ENCODE measurements around the gene MAP4K4. TPM values are rescaled to one million over a fixed set of nuclear protein-coding genes. Genes with fewer than 3 reads are reported as not detected.

MAP4K4 gene
- total RNA-seq, 2 experiments from 2014 or later: 67.2 to 181 TPM

GRCh38 chr2:101753720-101754490 is 56.4 kb downstream of the MAP4K4 start:
- no peak overlapping the region for H3K4me3 ChIP-seq (ENCODE audit: low read depth, low read length, poor library complexity, severe bottlenecking)
- H3K36me3 ChIP-seq (ENCODE audit: insufficient read depth, low read length): no peaks in the 10 kb centered on the region; the same call in 1 of the 2 replicates
- H4K20me1 ChIP-seq (ENCODE audit: insufficient read depth, low read length): peaks cover 35% of the 10 kb centered on the region
- POLR2A ChIA-PET: interaction anchor here (0.6 to 3.5 kb wide), 6 partner anchors 8 to 44 kb away, joined by 3 to 19 read pairs (median 6); no protein-coding TSS in a partner anchor
- H3K9me3 ChIP-seq (ENCODE audit: low read length): no peaks in the 10 kb centered on the region
- H3K79me2 ChIP-seq (ENCODE audit: insufficient read depth, low read depth, low read length): peaks cover 83% of the 10 kb centered on the region
- CTCF ChIA-PET (ENCODE audit: unreplicated experiment): no interaction called here
- H3K4me2 ChIP-seq (ENCODE audit: low read length): peak overlapping the region; percentile 76
- no peak overlapping the region for H2AFZ ChIP-seq (ENCODE audit: low read length)
- no peak for DNase-seq (ENCODE audit: low spot score)
- peak overlapping the region; percentile 91 for H3K27ac ChIP-seq (ENCODE audit: low read depth, low read length, poor library complexity, severe bottlenecking)
- peaks cover 79% of the 10 kb centered on the region for H3K4me1 ChIP-seq (ENCODE audit: insufficient read depth, low read length, poor library complexity, severe bottlenecking)
- intact Hi-C loops (cut with micrococcal nuclease; ENCODE audit: unreplicated experiment): loop anchor here (2.0 kb wide), 1 partner anchor 55 kb away; no protein-coding TSS in a partner anchor
- no peaks in the 10 kb centered on the region for H3K9me2 ChIP-seq (ENCODE audit: insufficient read depth, low read length)
- TF ChIP-seq CTCF (conservative IDR thresholded peaks at IDR 0.05; ENCODE audit: low read length): no peak
- no TSS peak for BruUV-seq (replicated peaks)

GRCh38 chr2:101754618-101755017 is 57.1 kb downstream of the MAP4K4 start:
- BruUV-seq (replicated peaks): no TSS peak
- Histone ChIP-seq H3K4me1 (ENCODE audit: insufficient read depth, low read length, poor library complexity, severe bottlenecking) (peaks cover 79% of the 10 kb centered on the region), H3K4me3 (ENCODE audit: low read depth, low read length, poor library complexity, severe bottlenecking) (peak overlapping the region; percentile 52), H3K9me2 (ENCODE audit: insufficient read depth, low read length) (no peaks in the 10 kb centered on the region), H3K27ac (ENCODE audit: low read depth, low read length, poor library complexity, severe bottlenecking) (peak overlapping the region; percentile 91), H3K4me2 (ENCODE audit: low read length) (peak overlapping the region; percentile 76), H3K9me3 (ENCODE audit: low read length) (no peaks in the 10 kb centered on the region), H2AFZ (ENCODE audit: low read length) (no peak overlapping the region), H3K36me3 (ENCODE audit: insufficient read depth, low read length) (no peaks in the 10 kb centered on the region; the same call in 1 of the 2 replicates), H4K20me1 (ENCODE audit: insufficient read depth, low read length) (peaks cover 35% of the 10 kb centered on the region), H3K79me2 (ENCODE audit: insufficient read depth, low read depth, low read length) (peaks cover 83% of the 10 kb centered on the region)
- intact Hi-C loops (cut with micrococcal nuclease; ENCODE audit: unreplicated experiment): loop anchor here (1.0 to 5.0 kb wide), 3 partner anchors 37 to 68 kb away; no protein-coding TSS in a partner anchor
- no peak for DNase-seq (ENCODE audit: low spot score)
- ChIA-PET POLR2A (interaction anchor here (0.6 to 3.5 kb wide), 6 partner anchors 9 to 54 kb away, joined by 3 to 16 read pairs (median 4); no protein-coding TSS in a partner anchor), CTCF (ENCODE audit: unreplicated experiment) (no interaction called here)
- TF ChIP-seq EZH2phosphoT487 (IDR thresholded peaks at IDR 0.05; ENCODE audit: borderline replicate concordance, low read depth, low read length) (no peak), CTCF (conservative IDR thresholded peaks at IDR 0.05; ENCODE audit: low read length) (no peak)

GRCh38 chr2:101756266-101756665 is 58.8 kb downstream of the MAP4K4 start:
- TF ChIP-seq EZH2phosphoT487 (IDR thresholded peaks at IDR 0.05; ENCODE audit: borderline replicate concordance, low read depth, low read length): no peak
- no peak for TF ChIP-seq CTCF (conservative IDR thresholded peaks at IDR 0.05; ENCODE audit: low read length)
- Histone ChIP-seq H3K4me1 (ENCODE audit: insufficient read depth, low read length, poor library complexity, severe bottlenecking) (peaks cover 71% of the 10 kb centered on the region), H3K27ac (ENCODE audit: low read depth, low read length, poor library complexity, severe bottlenecking) (peak overlapping the region; percentile 91), H3K9me2 (ENCODE audit: insufficient read depth, low read length) (no peaks in the 10 kb centered on the region), H3K4me3 (ENCODE audit: low read depth, low read length, poor library complexity, severe bottlenecking) (peak overlapping the region; percentile 52), H3K79me2 (ENCODE audit: insufficient read depth, low read depth, low read length) (peaks cover 90% of the 10 kb centered on the region), H3K4me2 (ENCODE audit: low read length) (peak overlapping the region; percentile 76), H2AFZ (ENCODE audit: low read length) (no peak overlapping the region), H3K36me3 (ENCODE audit: insufficient read depth, low read length) (peaks cover 5% of the 10 kb centered on the region; the same call in 1 of the 2 replicates), H3K9me3 (ENCODE audit: low read length) (no peaks in the 10 kb centered on the region), H4K20me1 (ENCODE audit: insufficient read depth, low read length) (peaks cover 28% of the 10 kb centered on the region)
- ChIA-PET POLR2A (interaction anchor here (0.6 to 3.5 kb wide), 10 partner anchors 8 to 140 kb away, joined by 3 to 16 read pairs (median 5); no protein-coding TSS in a partner anchor), CTCF (ENCODE audit: unreplicated experiment) (interaction anchor here (1.2 kb wide), 1 partner anchor 39 kb away, joined by 3 read pairs; no protein-coding TSS in a partner anchor)
- intact Hi-C loops (cut with micrococcal nuclease; ENCODE audit: unreplicated experiment): loop anchor here (5.0 kb wide), 1 partner anchor 66 kb away; no protein-coding TSS in a partner anchor
- BruUV-seq (replicated peaks): no TSS peak
- DNase-seq (ENCODE audit: low spot score): no peak
